CD4-positive, alpha-beta T cell (primary cell): Measurements from ENCODE around the gene CFL1. TPM values are rescaled to one million over a fixed set of nuclear protein-coding genes. Genes with fewer than 3 reads are reported as not detected.

ENCODE experiments used
- ATAC-seq: fragments of 200-7000 bp; cut with Tn5 transposase; one replicate; pipeline ENCODE4 v1.10.0; 2022; ENCODE audit warnings: mild to moderate bottlenecking; ENCODE audit not compliant: poor library complexity
- CTCF ChIA-PET: fragments of 350-600 bp; sonication (Branson Sonifier 250); formaldehyde crosslinking; loops from one replicate; lab custom pipeline; 2021; ENCODE audit warnings: antibody characterized with exemption, inconsistent platforms; lab: Charles Lee
- POLR2A ChIA-PET: fragments of 350-600 bp; sonication (Branson Sonifier 250); formaldehyde crosslinking; loops from one replicate; lab custom pipeline; 2021; ENCODE audit warnings: antibody characterized with exemption, inconsistent platforms; lab: Charles Lee
- DNase-seq, 14 experiments: peaks; one replicate each; pipeline ENCODE4 v3.0.0-alpha.2; 2013 to 2020; ENCODE audit warnings: mixed read lengths in 2 of 14
- H3K27ac ChIP-seq, 2 donors: one replicate each; pipeline versions ENCODE4 v1.5.1 to v1.7.0; 2013; ENCODE audit warnings: low read length in 2 of 2, low read depth in 1 of 2, mild to moderate bottlenecking in 1 of 2
- H3K27me3 ChIP-seq, 2 experiments: 1 replicate in 1 of 2; 2 replicates in 1 of 2; pipeline versions ENCODE4 v1.6.1 to v1.7.0; 2013; ENCODE audit warnings: low read length in 2 of 2, control low read depth in 1 of 2, mild to moderate bottlenecking in 1 of 2, moderate library complexity in 1 of 2; ENCODE audit not compliant: insufficient read depth in 2 of 2, control insufficient read depth in 1 of 2
- H3K36me3 ChIP-seq: one replicate; pipeline ENCODE4 v1.6.1; 2013; ENCODE audit warnings: low read length, control low read depth; ENCODE audit not compliant: insufficient read depth
- H3K4me1 ChIP-seq: one replicate; pipeline ENCODE4 v1.6.1; 2013; ENCODE audit warnings: low read length, control low read depth; ENCODE audit not compliant: insufficient read depth
- H3K4me3 ChIP-seq: one replicate; pipeline ENCODE4 v1.5.1; 2013; ENCODE audit warnings: mild to moderate bottlenecking, low read length, moderate library complexity
- H3K9me3 ChIP-seq, 2 experiments: 1 replicate in 1 of 2; 2 replicates in 1 of 2; pipeline versions ENCODE4 v1.6.1 to v1.7.0; 2013; ENCODE audit warnings: low read length in 2 of 2, mild to moderate bottlenecking in 2 of 2, control low read depth in 1 of 2, moderate library complexity in 1 of 2; ENCODE audit not compliant: control insufficient read depth in 1 of 2, insufficient read depth in 1 of 2
- H3K27ac Mint-ChIP-seq: one replicate; pipeline ENCODE4 v1.8.0; 2020; ENCODE audit warnings: mixed read lengths
- H3K27me3 Mint-ChIP-seq: one replicate; pipeline ENCODE4 v1.8.0; 2021; ENCODE audit warnings: mixed read lengths
- H3K36me3 Mint-ChIP-seq: one replicate; pipeline ENCODE4 v1.8.0; 2021; ENCODE audit warnings: low read depth, mixed read lengths
- H3K4me1 Mint-ChIP-seq: one replicate; pipeline ENCODE4 v1.8.0; 2021; ENCODE audit warnings: low read depth, mixed read lengths
- H3K4me3 Mint-ChIP-seq: one replicate; pipeline ENCODE4 v1.8.0; 2020; ENCODE audit warnings: mild to moderate bottlenecking, mixed read lengths
- H3K9me3 Mint-ChIP-seq: one replicate; pipeline ENCODE4 v1.8.0; 2020; ENCODE audit warnings: mixed read lengths
- CTCF ChIP-seq: fragments of 200-600 bp; IDR thresholded peaks from one replicate; pipeline ENCODE4 v1.8.0; 2022; ENCODE audit warnings: antibody characterized with exemption, mild to moderate bottlenecking
- intact Hi-C, 2 experiments: fragments of 100-400 bp; cut with DNase I in 1 of 2; cut with micrococcal nuclease in 1 of 2; formaldehyde crosslinking; loops; one replicate each; pipeline versions ENCODE4 v1.15.1 to v1.9.0; 2023 to 2025; cut with DNase I, micrococcal nuclease
- total RNA-seq, 174 experiments: library from RNA in 2 of 174; stranded (reverse) in 2 of 174; gene quantifications; one replicate each; pipeline ENCODE4 v1.2.3 and lab custom pipeline; 2021 to 2026

Gene CFL1
- total RNA-seq, 2 experiments from 2014 or later, result 322 to 331 TPM

- H3K4me3 ChIP-seq, result no peak overlapping the region
- peaks cover 0 to 5% of the 10 kb centered on the region in 2 experiments for H3K9me3 ChIP-seq
- no peaks in the 10 kb centered on the region for H3K36me3 ChIP-seq
- ChIA-PET CTCF (no interaction called here), POLR2A (interaction anchor here (1.0 kb wide), 1 partner anchor 49 kb away, joined by 3 read pairs; no protein-coding TSS in a partner anchor)
- ATAC-seq (no peak), DNase-seq (no peak)
- intact Hi-C loops, result no loop called here
- peaks cover 1 to 4% of the 10 kb centered on the region in 2 experiments for H3K27me3 ChIP-seq
- H3K4me1 ChIP-seq, result no peaks in the 10 kb centered on the region
- no peak overlapping the region for H3K4me3 Mint-ChIP-seq
- no peak overlapping the region for H3K27ac Mint-ChIP-seq
- H3K36me3 Mint-ChIP-seq, result no peaks in the 10 kb centered on the region
- H3K27me3 Mint-ChIP-seq, result peaks cover 9% of the 10 kb centered on the region
- no peaks in the 10 kb centered on the region for H3K4me1 Mint-ChIP-seq
- TF ChIP-seq CTCF, result no peak
- H3K9me3 Mint-ChIP-seq, result no peaks in the 10 kb centered on the region
- no peak overlapping the region for H3K27ac ChIP-seq
Observed at GRCh38 chr11:65808744-65809341, 49.1 kb downstream of the CFL1 start.

GRCh38 chr11:65806979-65807378 is 51.0 kb downstream of the CFL1 start:
- TF ChIP-seq CTCF, result no peak
- H3K4me1 Mint-ChIP-seq, result no peaks in the 10 kb centered on the region
- peaks cover 24% of the 10 kb centered on the region for H3K27me3 Mint-ChIP-seq
- Histone ChIP-seq H3K4me3 (no peak overlapping the region), H3K27me3 (peaks cover 11 to 20% of the 10 kb centered on the region in 2 experiments), H3K9me3 (peaks cover 0 to 7% of the 10 kb centered on the region in 2 experiments), H3K4me1 (no peaks in the 10 kb centered on the region), H3K27ac (no peak overlapping the region), H3K36me3 (no peaks in the 10 kb centered on the region)
- CTCF ChIA-PET, result interaction anchor here (0.7 to 0.8 kb wide), 3 partner anchors 20 to 37 kb away, joined by 3 read pairs; no protein-coding TSS in a partner anchor
- POLR2A ChIA-PET, result no interaction called here
- no peak for ATAC-seq
- DNase-seq, result no peak
- no peak overlapping the region for H3K27ac Mint-ChIP-seq
- H3K9me3 Mint-ChIP-seq, result no peaks in the 10 kb centered on the region
- intact Hi-C loops, result no loop called here
- no peaks in the 10 kb centered on the region for H3K36me3 Mint-ChIP-seq
- H3K4me3 Mint-ChIP-seq, result no peak overlapping the region

Other genes starting within 250 kb of the CFL1 start
- gene MAP3K11, start 244.0 kb downstream of the CFL1 start, total RNA-seq, result 10 to 100 TPM; 45.2 to 45.8 TPM
- gene PCNX3, start 242.4 kb downstream of the CFL1 start, total RNA-seq, result 10 to 100 TPM; 37.3 to 40.5 TPM
- 100 to 1,000 TPM; 272 to 298 TPM for gene SIPA1, start 220.1 kb downstream of the CFL1 start, total RNA-seq
- 100 to 1,000 TPM; 379 to 382 TPM for gene RELA, start 195.3 kb downstream of the CFL1 start, total RNA-seq
- gene KAT5, start 145.9 kb downstream of the CFL1 start, total RNA-seq, result 10 to 100 TPM; 90.9 to 99.6 TPM
- 10 to 100 TPM; 25.3 to 25.9 TPM for gene RNASEH2C, start 137.4 kb downstream of the CFL1 start, total RNA-seq
- 10 to 100 TPM; 12.7 to 12.8 TPM for gene AP5B1, start 77.2 kb downstream of the CFL1 start, total RNA-seq
- gene OVOL1, start 71.1 kb downstream of the CFL1 start, total RNA-seq, result under 1 TPM; 0.20 to 0.52 TPM
- under 1 TPM; 0.33 to 0.61 TPM for gene SNX32, start 24.2 kb downstream of the CFL1 start, total RNA-seq
- 10 to 100 TPM; 37.7 to 39.2 TPM for gene MUS81, start 2.3 kb upstream of the CFL1 start, total RNA-seq
- 1 to 10 TPM; 5.2 to 5.9 TPM for gene EFEMP2, start 14.6 kb upstream of the CFL1 start, total RNA-seq
- 10 to 100 TPM; 20.6 to 21.6 TPM for gene CTSW, start 21.7 kb upstream of the CFL1 start, total RNA-seq
- 10 to 100 TPM; 19.1 to 19.9 TPM for gene FIBP, start 30.3 kb upstream of the CFL1 start, total RNA-seq
- 10 to 100 TPM; 23.1 to 25.8 TPM for gene CCDC85B, start 32.5 kb upstream of the CFL1 start, total RNA-seq
- 1 to 10 TPM; 1.8 to 2.2 TPM for gene FOSL1, start 42.2 kb upstream of the CFL1 start, total RNA-seq
- 10 to 100 TPM; 13.7 to 13.8 TPM for gene C11orf68, start 60.9 kb upstream of the CFL1 start, total RNA-seq
- gene DRAP1, start 61.2 kb upstream of the CFL1 start, total RNA-seq, result 10 to 100 TPM; 58.6 to 59.1 TPM
- not detected for gene TSGA10IP, start 87.3 kb upstream of the CFL1 start, total RNA-seq
- gene SART1, start 103.6 kb upstream of the CFL1 start, total RNA-seq, result 10 to 100 TPM; 78.6 to 80.2 TPM
- gene EIF1AD, start 144.0 kb upstream of the CFL1 start, total RNA-seq, result 10 to 100 TPM; 88.2 to 94.1 TPM
- gene BANF1, start 144.3 kb upstream of the CFL1 start, total RNA-seq, result 10 to 100 TPM; 21.3 to 22.3 TPM
- not detected for gene CST6, start 153.8 kb upstream of the CFL1 start, total RNA-seq
- not detected for gene CATSPER1, start 168.3 kb upstream of the CFL1 start, total RNA-seq
- not detected for gene GAL3ST3, start 191.0 kb upstream of the CFL1 start, total RNA-seq
- 100 to 1,000 TPM; 182 to 196 TPM for gene SF3B2, start 194.2 kb upstream of the CFL1 start, total RNA-seq
- 100 to 1,000 TPM; 179 to 183 TPM for gene PACS1, start 212.1 kb upstream of the CFL1 start, total RNA-seq